DOHH2 (cell line): ENCODE measurements around the gene TLCD1.

Source experiments
- CTCF ChIP-seq: fragments of 200-600 bp; sonication (generic); IDR thresholded peaks from one replicate; pipeline ENCODE4 v1.5.1; 2014; ENCODE audit warnings: antibody characterized with exemption, mild to moderate bottlenecking, low read depth, low read length; ENCODE audit not compliant: poor library complexity, severe bottlenecking
- EZH2phosphoT487 ChIP-seq: fragments of 200-600 bp; sonication (generic); IDR thresholded peaks from 2 replicates; pipeline ENCODE4 v1.6.1; 2017; ENCODE audit warnings: borderline replicate concordance, mild to moderate bottlenecking, antibody characterized with exemption, low read length, moderate library complexity, mixed read lengths

GRCh38 chr17:28710861-28711722 is 14.9 kb downstream of the TLCD1 start:
- TF ChIP-seq CTCF, result no peak
- no peak for TF ChIP-seq EZH2phosphoT487
